ENCODE measurements around the gene ZNF565. TPM values are rescaled to one million over a fixed set of nuclear protein-coding genes. Genes with fewer than 3 reads are reported as not detected.

The ZNF565 gene
- total RNA-seq, 1 experiment from 2014 or later = 3.2 TPM

DNA sequence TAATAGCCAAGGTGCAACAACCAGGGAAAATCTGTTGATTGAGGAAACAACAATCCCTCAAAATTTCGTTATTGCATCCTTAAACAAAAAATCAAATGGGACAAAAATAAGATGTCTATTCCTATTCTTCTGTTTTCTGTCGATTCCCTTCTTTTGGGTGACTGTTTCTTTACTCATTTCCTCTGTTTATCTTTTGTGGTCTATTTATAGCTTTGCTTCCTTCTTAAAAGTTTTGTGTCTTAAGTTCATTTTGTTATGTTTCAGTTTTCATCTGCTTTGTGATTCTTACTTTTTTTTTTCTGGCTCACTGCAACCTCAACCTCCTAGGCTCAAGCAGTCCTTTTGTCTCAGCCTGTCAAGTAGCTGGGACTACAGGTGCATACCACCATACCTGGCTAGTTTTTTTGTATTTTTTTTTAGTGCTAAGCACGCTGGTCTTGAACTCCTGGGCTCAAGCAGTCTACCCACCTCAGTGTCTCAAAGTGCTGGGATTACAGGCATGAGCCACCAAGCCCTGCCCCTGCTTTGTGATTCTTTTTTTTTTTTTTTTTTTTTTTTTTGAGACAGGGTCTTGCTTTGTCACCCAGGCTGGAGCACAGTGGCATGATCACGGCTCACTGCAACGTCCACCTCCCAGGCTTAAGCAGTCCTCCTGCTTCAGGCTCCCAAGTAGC is 10.9 kb upstream of the ZNF565 start:
- H3K4me2 ChIP-seq (ENCODE audit: low read length) = no peak overlapping the region

More for the DNA sequence above, 10.9 kb upstream of the ZNF565 start:
- Histone ChIP-seq H3K9me3 (ENCODE audit: control insufficient read depth in 1 of 2, insufficient read depth in 1 of 2, low read depth in 1 of 2, low read length in 2 of 2) (peaks cover 0 to 2% of the 10 kb centered on the region in 2 experiments; a peak in 1 of 4 replicates), H3K9me2 (ENCODE audit: insufficient read depth) (no peaks in the 10 kb centered on the region), H3K79me2 (ENCODE audit: insufficient read depth, low read length) (peaks cover 98% of the 10 kb centered on the region), H4K20me1 (ENCODE audit: insufficient read depth) (peaks cover 10% of the 10 kb centered on the region; the same call in 1 of the 2 replicates), H3K9ac (ENCODE audit: low read length) (no peak overlapping the region), H3K36me3 (ENCODE audit: control insufficient read depth in 1 of 2, insufficient read depth in 2 of 2, low read length in 2 of 2) (peaks cover 59 to 73% of the 10 kb centered on the region in 2 experiments), H3K4me3 (replicated peaks in 1 of 2; ENCODE audit: low read depth in 1 of 2, low read length in 2 of 2) (no peak overlapping the region), H2AFZ (ENCODE audit: low read depth, low read length, poor library complexity, severe bottlenecking) (no peak overlapping the region), H3K27ac (ENCODE audit: low read depth, low read length) (no peak overlapping the region), H3K27me3 (ENCODE audit: insufficient read depth, low read length) (no peaks in the 10 kb centered on the region), H3K4me1 (ENCODE audit: control insufficient read depth in 1 of 2, insufficient read depth in 2 of 2, low read length in 2 of 2) (no peaks in the 10 kb centered on the region)
- no peak for ATAC-seq
- ChIA-PET RAD21 (ENCODE audit: low non-redundant PET in 1 of 2, low total read pairs in 2 of 2, uncharacterized antibody in 2 of 2, unreplicated experiment in 2 of 2) (no interaction called here), CTCF (interaction anchor here (0.6 kb wide), 2 partner anchors 9 to 92 kb away, joined by 3 to 4 read pairs; no protein-coding TSS in a partner anchor), POLR2A (interaction anchor here (1.5 kb wide), 1 partner anchor 11 kb away, joined by 5 read pairs; the partner anchor contains the start of genes ZNF146 and ZNF565)
- no peak for DNase-seq (ENCODE audit: low read depth, low spot score)
- no TSS peak for BruUV-seq (replicated peaks)
- intact Hi-C loops (cut with micrococcal nuclease) = no loop called here
- no peak for TF ChIP-seq YY1 (IDR thresholded peaks at IDR 0.05; ENCODE audit: extremely low read depth, insufficient replicate concordance, low read depth, low read length)
- no peak for TF ChIP-seq SIN3A (IDR thresholded peaks at IDR 0.05; ENCODE audit: low read depth)
- TF ChIP-seq, protein P1, sequence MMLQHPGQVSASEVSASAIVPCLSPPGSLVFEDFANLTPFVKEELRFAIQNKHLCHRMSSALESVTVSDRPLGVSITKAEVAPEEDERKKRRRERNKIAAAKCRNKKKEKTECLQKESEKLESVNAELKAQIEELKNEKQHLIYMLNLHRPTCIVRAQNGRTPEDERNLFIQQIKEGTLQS (IDR thresholded peaks at IDR 0.05) = no peak
- TF ChIP-seq POLR2A (IDR thresholded peaks at IDR 0.05; ENCODE audit: borderline replicate concordance, extremely low read depth, insufficient read depth, insufficient read length) = no peak
- no peak for TF ChIP-seq CEBPB (IDR thresholded peaks at IDR 0.05; ENCODE audit: low read depth)
- TF ChIP-seq SRF (IDR thresholded peaks at IDR 0.05; ENCODE audit: low read depth) = no peak
- no peak for TF ChIP-seq FOSL1 (IDR thresholded peaks at IDR 0.05; ENCODE audit: low read depth)
- TF ChIP-seq ZFX (IDR thresholded peaks at IDR 0.05) = no peak
- no peak for TF ChIP-seq CBX3 (IDR thresholded peaks at IDR 0.05; ENCODE audit: low read depth)
- TF ChIP-seq, protein P2, sequence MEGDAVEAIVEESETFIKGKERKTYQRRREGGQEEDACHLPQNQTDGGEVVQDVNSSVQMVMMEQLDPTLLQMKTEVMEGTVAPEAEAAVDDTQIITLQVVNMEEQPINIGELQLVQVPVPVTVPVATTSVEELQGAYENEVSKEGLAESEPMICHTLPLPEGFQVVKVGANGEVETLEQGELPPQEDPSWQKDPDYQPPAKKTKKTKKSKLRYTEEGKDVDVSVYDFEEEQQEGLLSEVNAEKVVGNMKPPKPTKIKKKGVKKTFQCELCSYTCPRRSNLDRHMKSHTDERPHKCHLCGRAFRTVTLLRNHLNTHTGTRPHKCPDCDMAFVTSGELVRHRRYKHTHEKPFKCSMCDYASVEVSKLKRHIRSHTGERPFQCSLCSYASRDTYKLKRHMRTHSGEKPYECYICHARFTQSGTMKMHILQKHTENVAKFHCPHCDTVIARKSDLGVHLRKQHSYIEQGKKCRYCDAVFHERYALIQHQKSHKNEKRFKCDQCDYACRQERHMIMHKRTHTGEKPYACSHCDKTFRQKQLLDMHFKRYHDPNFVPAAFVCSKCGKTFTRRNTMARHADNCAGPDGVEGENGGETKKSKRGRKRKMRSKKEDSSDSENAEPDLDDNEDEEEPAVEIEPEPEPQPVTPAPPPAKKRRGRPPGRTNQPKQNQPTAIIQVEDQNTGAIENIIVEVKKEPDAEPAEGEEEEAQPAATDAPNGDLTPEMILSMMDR (IDR thresholded peaks at IDR 0.05 in 2 of 3, conservative IDR thresholded peaks at IDR 0.05 in 1 of 3; ENCODE audit: borderline replicate concordance in 1 of 3, insufficient read depth in 1 of 3, low read depth in 2 of 3, low read length in 2 of 3) = no peak
- TF ChIP-seq, protein P3, sequence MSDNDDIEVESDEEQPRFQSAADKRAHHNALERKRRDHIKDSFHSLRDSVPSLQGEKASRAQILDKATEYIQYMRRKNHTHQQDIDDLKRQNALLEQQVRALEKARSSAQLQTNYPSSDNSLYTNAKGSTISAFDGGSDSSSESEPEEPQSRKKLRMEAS (IDR thresholded peaks at IDR 0.05) = no peak
- TF ChIP-seq EZH2phosphoT487 (IDR thresholded peaks at IDR 0.05; ENCODE audit: borderline replicate concordance) = no peak
- TF ChIP-seq, protein P4, sequence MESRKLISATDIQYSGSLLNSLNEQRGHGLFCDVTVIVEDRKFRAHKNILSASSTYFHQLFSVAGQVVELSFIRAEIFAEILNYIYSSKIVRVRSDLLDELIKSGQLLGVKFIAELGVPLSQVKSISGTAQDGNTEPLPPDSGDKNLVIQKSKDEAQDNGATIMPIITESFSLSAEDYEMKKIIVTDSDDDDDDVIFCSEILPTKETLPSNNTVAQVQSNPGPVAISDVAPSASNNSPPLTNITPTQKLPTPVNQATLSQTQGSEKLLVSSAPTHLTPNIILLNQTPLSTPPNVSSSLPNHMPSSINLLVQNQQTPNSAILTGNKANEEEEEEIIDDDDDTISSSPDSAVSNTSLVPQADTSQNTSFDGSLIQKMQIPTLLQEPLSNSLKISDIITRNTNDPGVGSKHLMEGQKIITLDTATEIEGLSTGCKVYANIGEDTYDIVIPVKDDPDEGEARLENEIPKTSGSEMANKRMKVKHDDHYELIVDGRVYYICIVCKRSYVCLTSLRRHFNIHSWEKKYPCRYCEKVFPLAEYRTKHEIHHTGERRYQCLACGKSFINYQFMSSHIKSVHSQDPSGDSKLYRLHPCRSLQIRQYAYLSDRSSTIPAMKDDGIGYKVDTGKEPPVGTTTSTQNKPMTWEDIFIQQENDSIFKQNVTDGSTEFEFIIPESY (IDR thresholded peaks at IDR 0.05; ENCODE audit: extremely low read depth, insufficient replicate concordance, low read length) = no peak
- no peak for TF ChIP-seq JUND (IDR thresholded peaks at IDR 0.05)
- no peak for TF ChIP-seq RAD21 (IDR thresholded peaks at IDR 0.05; ENCODE audit: low read depth)
- TF ChIP-seq EGR1 (IDR thresholded peaks at IDR 0.05; ENCODE audit: low read depth) = no peak
- TF ChIP-seq SP1 (IDR thresholded peaks at IDR 0.05; ENCODE audit: low read depth) = no peak
- no peak for TF ChIP-seq TCF7L2 (IDR thresholded peaks at IDR 0.05; ENCODE audit: borderline replicate concordance, extremely low read depth, insufficient read depth, insufficient read length)
- TF ChIP-seq EZH2 (IDR thresholded peaks at IDR 0.05) = no peak
